CD14-positive monocyte (primary cell): ENCODE measurements around the gene NOP56. TPM values are rescaled to one million over a fixed set of nuclear protein-coding genes. Genes with fewer than 3 reads are reported as not detected.
A peak's percentile ranks its signal among the peaks of the same experiment; 100 is the strongest.

ENCODE experiments used
- DNase-seq, 3 donors: peaks; one replicate each; pipeline ENCODE4 v3.0.0-alpha.2; 2011 to 2022
- H2AFZ ChIP-seq: 2 replicates; pipeline ENCODE4 v1.6.0; 2012; ENCODE audit warnings: mild to moderate bottlenecking, low read depth, low read length, inconsistent platforms; ENCODE audit not compliant: insufficient read depth, poor library complexity, severe bottlenecking
- H3K27ac ChIP-seq, 2 donors: 1 replicate in 1 of 2; 2 replicates in 1 of 2; pipeline ENCODE4 v1.5.1; 2012 to 2013; ENCODE audit warnings: low read length in 2 of 2, control low read depth in 1 of 2, inconsistent platforms in 1 of 2, low read depth in 1 of 2, mild to moderate bottlenecking in 1 of 2
- H3K27me3 ChIP-seq, 2 donors: one replicate each; pipeline versions ENCODE4 v1.6.0 to v1.6.1; 2011 to 2013; ENCODE audit warnings: low read length in 2 of 2; ENCODE audit not compliant: control insufficient read depth in 2 of 2, insufficient read depth in 2 of 2
- H3K36me3 ChIP-seq, 2 donors: replicated peaks in 1 of 2; 1 replicate in 1 of 2; 2 replicates in 1 of 2; pipeline versions ENCODE4 v1.5.1 to v1.6.1; 2012 to 2013; ENCODE audit warnings: low read length in 2 of 2, control low read depth in 1 of 2, inconsistent platforms in 1 of 2, mild to moderate bottlenecking in 1 of 2; ENCODE audit not compliant: insufficient read depth in 2 of 2, control insufficient read depth in 1 of 2
- H3K4me1 ChIP-seq, 2 donors: 1 replicate in 1 of 2; 2 replicates in 1 of 2; pipeline versions ENCODE4 v1.5.1 to v1.6.1; 2012 to 2013; ENCODE audit warnings: low read length in 2 of 2, control low read depth in 1 of 2, inconsistent platforms in 1 of 2, mild to moderate bottlenecking in 1 of 2, moderate library complexity in 1 of 2; ENCODE audit not compliant: insufficient read depth in 2 of 2, control insufficient read depth in 1 of 2
- H3K4me2 ChIP-seq: replicated peaks from 2 replicates; pipeline ENCODE3; 2012; ENCODE audit warnings: low read length, moderate library complexity, mild to moderate bottlenecking; ENCODE audit not compliant: poor library complexity, severe bottlenecking; ENCODE audit errors: extremely low read depth
- H3K4me3 ChIP-seq, 3 experiments: fragments of 200-600 bp in 1 of 3; sonication (generic) in 1 of 3; replicated peaks in 1 of 3; 1 replicate in 2 of 3; 2 replicates in 1 of 3; pipeline ENCODE4 v1.5.1; 2011 to 2013; ENCODE audit warnings: low read length in 3 of 3, mild to moderate bottlenecking in 3 of 3, control low read depth in 2 of 3, low read depth in 2 of 3, inconsistent platforms in 1 of 3, moderate library complexity in 1 of 3
- H3K79me2 ChIP-seq: 2 replicates; pipeline ENCODE4 v1.6.0; 2012; ENCODE audit warnings: mild to moderate bottlenecking, control low read depth, inconsistent platforms, low read length, moderate library complexity; ENCODE audit not compliant: insufficient read depth
- H3K9ac ChIP-seq: 2 replicates; pipeline ENCODE4 v1.6.0; 2017; ENCODE audit warnings: low read length, mild to moderate bottlenecking; ENCODE audit not compliant: insufficient read depth, poor library complexity, severe bottlenecking
- H3K9me3 ChIP-seq, 2 donors: replicated peaks in 1 of 2; 1 replicate in 1 of 2; 2 replicates in 1 of 2; pipeline versions ENCODE4 v1.5.1 to v1.6.1; 2012 to 2013; ENCODE audit warnings: low read length in 2 of 2, control low read depth in 1 of 2; ENCODE audit not compliant: control insufficient read depth in 1 of 2, insufficient read depth in 1 of 2
- H4K20me1 ChIP-seq: 2 replicates; pipeline ENCODE4 v1.6.0; 2012; ENCODE audit warnings: mild to moderate bottlenecking, low read length, control low read depth, moderate library complexity; ENCODE audit not compliant: insufficient read depth
- H3K27ac Mint-ChIP-seq, 7 donors: one replicate each; pipeline ENCODE4 v1.8.0; 2020; ENCODE audit warnings: mild to moderate bottlenecking in 7 of 7, mixed read lengths in 7 of 7, moderate library complexity in 6 of 7, inconsistent platforms in 2 of 7
- H3K27me3 Mint-ChIP-seq, 3 donors: one replicate each; pipeline ENCODE4 v1.8.0; 2021 to 2022; ENCODE audit warnings: low read depth in 3 of 3, mild to moderate bottlenecking in 3 of 3, mixed read lengths in 3 of 3, moderate library complexity in 3 of 3, inconsistent platforms in 1 of 3
- H3K36me3 Mint-ChIP-seq, 2 donors: one replicate each; pipeline ENCODE4 v1.8.0; 2020; ENCODE audit warnings: mixed read lengths in 2 of 2, inconsistent platforms in 1 of 2, mild to moderate bottlenecking in 1 of 2
- H3K4me1 Mint-ChIP-seq: one replicate; pipeline ENCODE4 v1.8.0; 2020; ENCODE audit warnings: mild to moderate bottlenecking, mixed read lengths
- H3K4me3 Mint-ChIP-seq, 2 donors: one replicate each; pipeline ENCODE4 v1.8.0; 2020; ENCODE audit warnings: mild to moderate bottlenecking in 2 of 2, mixed read lengths in 2 of 2, moderate library complexity in 1 of 2
- H3K9me3 Mint-ChIP-seq, 7 donors: one replicate each; pipeline ENCODE4 v1.8.0; 2020 to 2022; ENCODE audit warnings: mixed read lengths in 7 of 7, mild to moderate bottlenecking in 6 of 7, moderate library complexity in 6 of 7, inconsistent platforms in 2 of 7
- CTCF ChIP-seq: fragments of 200-600 bp; IDR thresholded peaks from one replicate; pipeline ENCODE4 v1.8.0; 2022; ENCODE audit warnings: antibody characterized with exemption, mild to moderate bottlenecking
- WGBS: methylation state at CpG from one replicate; pipeline ENCODE4 v1.1.5; 2013; ENCODE audit warnings: missing lambda C conversion rate; ENCODE audit not compliant: insufficient coverage; 5-methylcytosine and 5-hydroxymethylcytosine counted together
- intact Hi-C, 2 donors: fragments of 100-400 bp; cut with micrococcal nuclease; formaldehyde crosslinking; loops; one replicate each; pipeline versions ENCODE4 v1.15.0 to v1.15.1; 2023
- polyA plus RNA-seq, 3 donors: library from polyadenylated mRNA; depleted of rRNA in 1 of 3; unstranded in 2 of 3; stranded (reverse) in 1 of 3; fragments of 300-500 nt in 2 of 3; fragments of >200 nt in 1 of 3; fragmentation: Illumina TruSeq in 2 of 3; gene quantifications; 1 replicate in 2 of 3; 2 replicates in 1 of 3; pipeline ENCODE4 v1.2.3, GENCODE V29; 2012 to 2021

The NOP56 gene
- polyA plus RNA-seq, 3 donors, result 27.3 to 102 (median 33.1) TPM

- Histone ChIP-seq H3K4me2 (no peak overlapping the region), H2AFZ (no peak overlapping the region), H3K79me2 (peaks cover 41% of the 10 kb centered on the region), H3K9me3 (no peaks in the 10 kb centered on the region), H3K36me3 (peaks cover 82 to 88% of the 10 kb centered on the region in 2 donors), H3K27me3 (no peaks in the 10 kb centered on the region), H3K9ac (no peak overlapping the region), H3K4me3 (no peak overlapping the region), H3K27ac (no peak overlapping the region), H3K4me1 (peaks cover 12 to 17% of the 10 kb centered on the region in 2 donors), H4K20me1 (peaks cover 38% of the 10 kb centered on the region)
- TF ChIP-seq CTCF, result no peak
- peaks cover 0 to 2% (median 0%) of the 10 kb centered on the region in 3 donors for H3K27me3 Mint-ChIP-seq
- no peak for DNase-seq
- peak overlapping the region in 2 of 7 donors; percentile 6 to 54 for H3K27ac Mint-ChIP-seq
- no peak overlapping the region for H3K4me3 Mint-ChIP-seq
- peaks cover 0 to 2% (median 0%) of the 10 kb centered on the region in 7 donors for H3K9me3 Mint-ChIP-seq
- intact Hi-C loops, result no loop called here
- H3K4me1 Mint-ChIP-seq, result peaks cover 18% of the 10 kb centered on the region
- whole genome bisulfite sequencing, result 91% methylated on average over 11 of the region's 13 CpGs
- H3K36me3 Mint-ChIP-seq, result peaks cover 83 to 95% of the 10 kb centered on the region in 2 donors
Measured at GRCh38 chr20:2658414-2659354, 6.3 kb downstream of the NOP56 start.

GRCh38 chr20:2659547-2659946 is 7.1 kb downstream of the NOP56 start:
- no peak overlapping the region for H2AFZ ChIP-seq
- intact Hi-C loops, result no loop called here
- Mint-ChIP-seq H3K9me3 (peaks cover 0 to 2% (median 0%) of the 10 kb centered on the region in 7 donors), H3K27ac (peak overlapping the region in 3 of 7 donors; percentile 16 to 78 (median 62)), H3K4me3 (no peak overlapping the region), H3K4me1 (peaks cover 12% of the 10 kb centered on the region), H3K27me3 (peaks cover 0 to 2% (median 2%) of the 10 kb centered on the region in 3 donors), H3K36me3 (peaks cover 77 to 87% of the 10 kb centered on the region in 2 donors)
- H3K79me2 ChIP-seq, result peaks cover 35% of the 10 kb centered on the region
- H3K4me3 ChIP-seq, result no peak overlapping the region
- H3K9ac ChIP-seq, result no peak overlapping the region
- peaks cover 12 to 13% of the 10 kb centered on the region in 2 donors for H3K4me1 ChIP-seq
- peaks cover 30% of the 10 kb centered on the region for H4K20me1 ChIP-seq
- no peaks in the 10 kb centered on the region for H3K27me3 ChIP-seq
- WGBS, result 94% methylated on average over 5 of the region's 10 CpGs
- no peak overlapping the region for H3K27ac ChIP-seq
- H3K4me2 ChIP-seq, result no peak overlapping the region
- H3K9me3 ChIP-seq, result no peaks in the 10 kb centered on the region
- H3K36me3 ChIP-seq, result peaks cover 77 to 80% of the 10 kb centered on the region in 2 donors
- no peak for DNase-seq
- TF ChIP-seq CTCF, result no peak
